K562 (cell line): ENCODE data around the gene HEMK1. TPM values are rescaled to one million over a fixed set of nuclear protein-coding genes. Genes with fewer than 3 reads are reported as not detected.

Experiments used
- ELF1 ChIP-seq: fragments of 200-800 bp; sonication (Bioruptor generic); IDR thresholded peaks from 2 replicates; pipeline ENCODE4 v1.6.1; 2016; ENCODE audit warnings: missing genetic modification characterization, missing compliant biosample characterization
- EP400 ChIP-seq: fragments of 450-650 bp; IDR thresholded peaks from 2 replicates; pipeline ENCODE4 v1.6.1; 2017; ENCODE audit warnings: antibody characterized with exemption, mild to moderate bottlenecking, moderate library complexity
- IRF2 ChIP-seq: sonication (generic); formaldehyde crosslinking; IDR thresholded peaks from 2 replicates; pipeline ENCODE4 v1.8.1; 2022; ENCODE audit warnings: mild to moderate bottlenecking, missing genetic modification reagents
- MAFK ChIP-seq: IDR thresholded peaks from 2 replicates; pipeline ENCODE4 v1.6.1; 2011; ENCODE audit warnings: low read length, improper control_type of control experiment
- MAX ChIP-seq: sonication (generic); formaldehyde crosslinking; IDR thresholded peaks from 2 replicates; pipeline ENCODE4 v1.9.0; 2022; ENCODE audit warnings: mild to moderate bottlenecking, missing genetic modification reagents
- MXD1 ChIP-seq: fragments of 250-450 bp; sonication (Bioruptor Pico); IDR thresholded peaks from 2 replicates; pipeline ENCODE4 v1.8.0; 2021; ENCODE audit warnings: borderline replicate concordance, mild to moderate bottlenecking, moderate library complexity; ENCODE audit not compliant: poor library complexity, severe bottlenecking
- NKRF ChIP-seq: fragments of 450-650 bp; IDR thresholded peaks from 2 replicates; pipeline ENCODE4 v1.6.1; 2016; ENCODE audit warnings: borderline replicate concordance
- POU5F1 ChIP-seq: fragments of 150-350 bp; IDR thresholded peaks from 2 replicates; pipeline ENCODE4 v1.6.1; 2014; ENCODE audit warnings: borderline replicate concordance, low read length, low read depth, mild to moderate bottlenecking; ENCODE audit not compliant: partially characterized antibody
- RERE ChIP-seq: sonication (generic); formaldehyde crosslinking; IDR thresholded peaks from 2 replicates; pipeline ENCODE4 v1.8.0; 2023; ENCODE audit warnings: missing genetic modification reagents, mild to moderate bottlenecking, borderline replicate concordance
- USF2 ChIP-seq: sonication (generic); formaldehyde crosslinking; IDR thresholded peaks from 2 replicates; pipeline ENCODE4 v1.5.0; 2020; ENCODE audit warnings: missing genetic modification reagents
- ZBTB43 ChIP-seq: sonication (generic); formaldehyde crosslinking; IDR thresholded peaks from 2 replicates; pipeline ENCODE4 v1.8.0; 2023; ENCODE audit warnings: mild to moderate bottlenecking, missing genetic modification reagents
- ZBTB7A ChIP-seq: IDR thresholded peaks from 2 replicates; pipeline ENCODE4 v1.6.1; 2011; ENCODE audit warnings: low read depth, mild to moderate bottlenecking, low read length, moderate library complexity, borderline replicate concordance; ENCODE audit not compliant: control insufficient read depth
- ZNF239 ChIP-seq: fragments of 250-450 bp; sonication (Bioruptor Pico); IDR thresholded peaks from 2 replicates; pipeline ENCODE4 v1.4.0; 2020; ENCODE audit warnings: mild to moderate bottlenecking
- ZNF740 ChIP-seq, 3 experiments: fragments of 200-800 bp in 1 of 3; sonication (Bioruptor generic) in 1 of 3; sonication (generic) in 1 of 3; formaldehyde crosslinking in 1 of 3; IDR thresholded peaks; 2 replicates each; pipeline versions ENCODE4 v1.6.1 to v1.8.0; 2016 to 2022; ENCODE audit warnings: mild to moderate bottlenecking in 2 of 3, missing compliant biosample characterization in 2 of 3, missing genetic modification characterization in 2 of 3, missing genetic modification reagents in 1 of 3
- polyA plus RNA-seq, 8 experiments: library from polyadenylated mRNA; depleted of rRNA in 4 of 8; stranded (reverse) in 5 of 8; unstranded in 3 of 8; fragments of >200 nt; fragmentation: Nextera tagmentation in 2 of 8; fragmentation: Illumina TruSeq in 1 of 8; extraction: Ambion mirVana in 2 of 8; extraction: Trizol in 1 of 8; gene quantifications; 2 replicates each; pipeline versions ENCODE4 v1.2.1 to v1.2.3, GENCODE V29; 2011 to 2014; ENCODE audit warnings: inconsistent platforms in 1 of 8, missing spikeins in 1 of 8
- total RNA-seq, 7 experiments: library from RNA; depleted of rRNA in 6 of 7; stranded (reverse); fragments of >200 nt in 6 of 7; fragmentation: Illumina TruSeq in 2 of 7; extraction: Trizol in 2 of 7; gene quantifications; 2 replicates each; pipeline versions ENCODE4 v1.2.1 to v1.2.3, GENCODE V29; 2011 to 2021; ENCODE audit warnings: low replicate concordance in 1 of 7

The HEMK1 gene
- total and polyA plus RNA-seq, 9 of the 15 experiments (the other 6 are each of a cell fraction or from before 2014, with no cell fraction given), result 2.0 to 16.8 (median 11.4) TPM

- no peak for TF ChIP-seq POU5F1
- no peak for TF ChIP-seq ZNF239 (CRISPR knock-in tag)
- peak; percentile 29; the same call in 1 of the 2 replicates for TF ChIP-seq IRF2
- peak; percentile 73 for TF ChIP-seq USF2
- TF ChIP-seq MXD1, result peak; percentile 66
- TF ChIP-seq EP400, result peak; percentile 56; the same call in 1 of the 2 replicates
- peak; percentile 94 for TF ChIP-seq MAX (CRISPR knock-in tag)
- TF ChIP-seq ELF1, result no peak
- TF ChIP-seq ZBTB43 (CRISPR knock-in tag), result no peak
- peak; percentile 45; the same call in 1 of the 2 replicates for TF ChIP-seq ZBTB7A
- TF ChIP-seq MAFK, result peak; percentile 77
- no peak for TF ChIP-seq ZNF740 (CRISPR knock-in tag; IDR thresholded peaks at IDR 0.05)
- TF ChIP-seq ZNF740 (tag; IDR thresholded peaks at IDR 0.05), result no peak
- TF ChIP-seq NKRF, result peak; percentile 93
- TF ChIP-seq RERE (CRISPR knock-in tag), result no peak
Observed at GRCh38 chr3:50525987-50526386, 43.3 kb upstream of the HEMK1 start (continued).
